AG04450 (cell line): ENCODE measurements around the gene HRH3. TPM values are rescaled to one million over a fixed set of nuclear protein-coding genes. Genes with fewer than 3 reads are reported as not detected.

Experiments
- CTCF ChIA-PET: fragments of 300-600, 350-600 bp; formaldehyde crosslinking; extraction: SDS; loops from one replicate; lab custom pipeline; 2022; ENCODE audit warnings: antibody characterized with exemption, inconsistent platforms; lab: Charles Lee
- POLR2A ChIA-PET: fragments of 350-600 bp; formaldehyde crosslinking; extraction: SDS; loops from one replicate; lab custom pipeline; 2021; ENCODE audit warnings: antibody characterized with exemption, inconsistent platforms; lab: Yijun Ruan, JAX
- DNase-seq: peaks from one replicate; pipeline ENCODE4 v3.0.0-alpha.2; 2011; ENCODE audit warnings: low read depth, low spot score
- H3K27ac ChIP-seq: one replicate; pipeline ENCODE4 v1.5.1; 2012; ENCODE audit warnings: low read depth, low read length, control low read depth
- H3K27me3 ChIP-seq: one replicate; pipeline ENCODE4 v1.6.0; 2012; ENCODE audit warnings: low read length; ENCODE audit not compliant: control insufficient read depth, insufficient read depth
- H3K4me3 ChIP-seq: 2 replicates; pipeline ENCODE4 v1.5.1; 2011; ENCODE audit warnings: mild to moderate bottlenecking, low read depth, low read length, control low read depth
- H3K9me3 ChIP-seq: 2 replicates; pipeline ENCODE4 v1.5.1; 2012; ENCODE audit warnings: low read length; ENCODE audit not compliant: control insufficient read depth, insufficient read depth
- CTCF ChIP-seq: IDR thresholded peaks from 2 replicates; pipeline ENCODE4 v1.5.1; 2011; ENCODE audit warnings: low read depth, low read length, control low read depth, inconsistent platforms
- polyA plus RNA-seq: library from polyadenylated mRNA; depleted of rRNA; stranded (reverse); fragments of >200 nt; gene quantifications from 2 replicates; pipeline ENCODE4 v1.2.3, GENCODE V29; 2011

HRH3 gene
- polyA plus RNA-seq, 1 experiment = not detected

GRCh38 chr20:62220666-62221568 is 839 bp upstream of the HRH3 start:
- peaks cover 1% of the 10 kb centered on the region; the same call in 1 of the 2 replicates for H3K9me3 ChIP-seq
- ChIA-PET POLR2A (no interaction called here), CTCF (no interaction called here)
- DNase-seq = no peak
- H3K27me3 ChIP-seq = peaks cover 66% of the 10 kb centered on the region
- no peak for TF ChIP-seq CTCF
- H3K4me3 ChIP-seq = no peak overlapping the region
- no peak overlapping the region for H3K27ac ChIP-seq

GRCh38 chr20:62219101-62219991 is 732 bp downstream of the HRH3 start:
- Histone ChIP-seq H3K27me3 (peaks cover 76% of the 10 kb centered on the region), H3K4me3 (no peak overlapping the region), H3K9me3 (no peaks in the 10 kb centered on the region; the same call in 1 of the 2 replicates), H3K27ac (no peak overlapping the region)
- CTCF ChIA-PET = no interaction called here
- POLR2A ChIA-PET = no interaction called here
- TF ChIP-seq CTCF = no peak
- DNase-seq = no peak

- peaks cover 66% of the 10 kb centered on the region for H3K27me3 ChIP-seq
- H3K9me3 ChIP-seq = no peaks in the 10 kb centered on the region; the same call in 1 of the 2 replicates
- POLR2A ChIA-PET = no interaction called here
- no peak for DNase-seq
- no peak overlapping the region for H3K27ac ChIP-seq
- H3K4me3 ChIP-seq = no peak overlapping the region
- no peak for TF ChIP-seq CTCF
- CTCF ChIA-PET = no interaction called here
Measured at GRCh38 chr20:62217913-62218773, 1.9 kb downstream of the HRH3 start.

- ChIA-PET CTCF (no interaction called here), POLR2A (no interaction called here)
- Histone ChIP-seq H3K9me3 (no peaks in the 10 kb centered on the region; the same call in 1 of the 2 replicates), H3K4me3 (no peak overlapping the region), H3K27ac (no peak overlapping the region), H3K27me3 (peaks cover 57% of the 10 kb centered on the region)
- DNase-seq = no peak
- TF ChIP-seq CTCF = no peak
Measured at GRCh38 chr20:62216636-62217566, 3.2 kb downstream of the HRH3 start.
